GM18868 (cell line): ENCODE measurements around the gene ASCC1.
"Not testable (repeated sequence)": the region's sequence is repeated elsewhere in the genome, so short reads cannot be mapped to it uniquely, and the experiment has no call there.

Experiments
- ATAC-seq: cut with Tn5 transposase; IDR thresholded peaks from one replicate; pipeline ENCODE4 v1.9.1; 2021; ENCODE audit warnings: mild to moderate bottlenecking, moderate library complexity; ENCODE audit not compliant: unreplicated experiment

Gene ASCC1

DNA sequence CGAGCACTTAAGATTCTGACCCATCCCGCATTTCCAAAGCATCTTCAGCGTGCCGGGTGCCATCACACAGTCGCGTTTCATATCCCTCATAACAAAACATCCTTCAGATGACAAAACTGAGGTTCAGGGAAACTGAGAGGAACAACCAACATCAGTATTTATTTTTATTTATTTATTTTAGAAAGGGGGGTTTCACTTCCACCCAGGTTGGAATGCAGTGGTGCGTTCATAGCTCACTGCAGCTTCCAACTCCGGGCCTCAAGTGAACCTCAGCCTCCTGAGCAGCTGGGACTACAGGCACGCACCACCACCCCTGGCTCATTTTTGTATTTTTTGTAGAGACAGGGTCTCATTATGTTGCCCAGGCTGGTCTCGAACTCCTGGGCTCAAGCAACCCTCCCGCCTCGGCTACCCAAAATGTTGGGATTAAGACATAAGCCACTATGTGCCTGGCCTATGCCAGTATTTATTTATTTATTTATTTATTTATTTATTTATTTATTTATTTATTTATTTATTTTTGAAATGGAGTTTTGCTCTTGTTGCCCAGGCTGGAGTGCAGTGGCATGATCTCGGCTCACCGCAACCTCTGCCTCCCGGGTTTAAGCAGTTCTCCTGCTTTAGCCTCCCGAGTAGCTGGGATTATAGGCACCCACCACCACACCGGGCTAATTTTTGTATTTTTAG is 33.2 kb upstream of the ASCC1 start:
- ATAC-seq = peak; percentile 23

GRCh38 chr10:72248468-72249151 is 32.5 kb upstream of the ASCC1 start:
- ATAC-seq = peak; percentile 81

DNA sequence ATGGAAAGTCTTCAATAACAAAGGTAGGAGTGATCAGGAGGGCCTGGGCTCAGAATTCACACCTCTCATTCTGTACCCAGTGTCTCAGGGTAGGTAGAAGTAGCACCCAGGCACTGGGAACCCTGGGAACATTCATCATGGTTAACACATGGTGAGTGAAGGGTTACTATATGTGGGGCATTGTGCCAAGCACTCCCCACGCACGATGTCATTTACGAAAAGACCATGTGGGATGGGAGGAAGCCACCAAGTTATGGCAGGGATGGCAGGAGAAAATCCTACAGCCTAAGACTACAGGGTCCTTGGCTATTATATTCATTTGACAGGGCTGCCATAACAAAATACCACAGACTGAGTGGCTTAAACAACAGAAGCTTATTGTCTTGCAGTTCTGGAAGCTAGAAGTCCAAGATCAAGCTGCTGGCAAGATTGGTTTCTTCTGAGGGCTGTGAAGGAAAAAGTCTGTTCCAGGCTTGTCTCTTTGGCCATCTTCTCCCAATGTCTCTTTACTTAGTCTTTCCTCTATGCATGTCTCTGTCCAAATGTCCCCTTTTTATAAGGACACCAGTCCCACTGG is 30.0 kb upstream of the ASCC1 start:
- ATAC-seq = no peak

DNA sequence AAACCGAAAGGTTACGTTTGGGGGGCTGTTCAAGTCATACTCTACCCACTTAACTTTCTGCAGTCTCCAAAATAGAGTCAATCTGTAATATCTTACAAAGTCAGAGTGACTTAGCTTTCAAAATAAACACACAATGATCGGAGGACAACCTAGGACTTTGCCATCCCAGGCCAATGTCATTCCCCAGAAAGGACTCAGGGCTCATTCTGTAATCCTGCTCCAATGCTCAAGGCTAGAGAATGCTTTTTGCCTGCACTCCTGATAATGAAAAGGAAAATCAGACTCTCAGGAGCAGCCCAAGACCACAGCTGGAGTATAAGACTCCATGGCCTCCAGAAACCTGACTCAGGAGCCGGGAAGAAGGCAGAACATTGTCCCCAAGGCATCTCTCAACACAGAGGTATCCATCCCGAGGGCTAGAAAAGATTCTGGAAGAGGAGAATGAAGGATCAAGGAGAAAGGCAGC is 28.5 kb upstream of the ASCC1 start:
- ATAC-seq = no peak

DNA sequence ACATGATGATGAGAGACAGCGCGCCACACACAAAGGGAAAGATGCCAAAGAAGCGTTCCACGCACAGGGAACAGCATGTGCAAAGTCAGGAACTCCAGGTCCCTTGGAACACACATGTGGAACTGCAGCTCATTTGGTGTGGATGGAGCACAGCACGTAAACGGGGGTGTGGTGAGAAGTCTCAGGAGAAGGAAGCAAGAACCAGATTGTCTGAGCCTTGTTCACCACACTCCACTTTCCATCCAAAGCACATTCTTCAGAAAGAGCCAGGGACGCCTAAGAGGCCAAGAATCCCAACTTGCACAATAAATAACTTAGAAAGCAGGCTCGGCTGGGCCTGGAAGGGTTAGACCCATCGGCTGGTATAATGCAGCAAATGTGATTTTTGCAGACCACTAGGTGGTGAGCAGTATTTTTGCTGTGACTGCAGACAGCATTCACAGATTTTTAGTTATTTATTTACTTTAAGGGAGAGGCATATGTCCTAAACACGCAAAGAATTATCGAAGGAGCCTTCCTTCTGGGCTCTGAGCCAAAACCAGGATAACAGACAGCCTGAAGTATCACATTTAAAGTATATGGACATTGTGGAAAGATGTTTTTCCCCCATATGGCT is 27.9 kb upstream of the ASCC1 start:
- ATAC-seq = no peak

GRCh38 chr10:72242675-72243074 is 26.6 kb upstream of the ASCC1 start:
- no peak for ATAC-seq

- no peak for ATAC-seq
Measured at GRCh38 chr10:72241691-72242252, 25.7 kb upstream of the ASCC1 start.

DNA sequence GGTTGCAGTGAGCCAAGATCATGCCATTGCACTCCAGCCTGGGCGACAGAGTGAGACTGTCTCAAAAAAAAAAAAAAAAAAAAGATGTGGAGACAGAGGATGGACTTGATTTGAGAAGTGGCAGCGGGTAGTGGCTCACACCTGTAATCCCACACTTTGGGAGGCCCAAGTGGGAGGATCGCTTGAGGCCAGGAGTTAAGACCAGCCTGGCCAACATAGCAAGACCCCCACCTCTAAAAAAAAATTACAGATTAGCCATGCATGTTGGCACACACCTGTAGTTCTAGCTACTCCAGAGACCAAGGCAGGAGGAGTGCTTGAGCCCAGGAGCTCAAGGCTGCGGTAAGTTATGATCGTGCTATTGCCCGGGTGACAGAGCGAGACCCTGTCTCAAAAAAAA is 24.3 kb upstream of the ASCC1 start:
- ATAC-seq = no peak

- no peak for ATAC-seq
Measured at GRCh38 chr10:72239409-72239808, 23.3 kb upstream of the ASCC1 start.

- no peak for ATAC-seq
Measured at GRCh38 chr10:72238392-72239175, 22.5 kb upstream of the ASCC1 start.

DNA sequence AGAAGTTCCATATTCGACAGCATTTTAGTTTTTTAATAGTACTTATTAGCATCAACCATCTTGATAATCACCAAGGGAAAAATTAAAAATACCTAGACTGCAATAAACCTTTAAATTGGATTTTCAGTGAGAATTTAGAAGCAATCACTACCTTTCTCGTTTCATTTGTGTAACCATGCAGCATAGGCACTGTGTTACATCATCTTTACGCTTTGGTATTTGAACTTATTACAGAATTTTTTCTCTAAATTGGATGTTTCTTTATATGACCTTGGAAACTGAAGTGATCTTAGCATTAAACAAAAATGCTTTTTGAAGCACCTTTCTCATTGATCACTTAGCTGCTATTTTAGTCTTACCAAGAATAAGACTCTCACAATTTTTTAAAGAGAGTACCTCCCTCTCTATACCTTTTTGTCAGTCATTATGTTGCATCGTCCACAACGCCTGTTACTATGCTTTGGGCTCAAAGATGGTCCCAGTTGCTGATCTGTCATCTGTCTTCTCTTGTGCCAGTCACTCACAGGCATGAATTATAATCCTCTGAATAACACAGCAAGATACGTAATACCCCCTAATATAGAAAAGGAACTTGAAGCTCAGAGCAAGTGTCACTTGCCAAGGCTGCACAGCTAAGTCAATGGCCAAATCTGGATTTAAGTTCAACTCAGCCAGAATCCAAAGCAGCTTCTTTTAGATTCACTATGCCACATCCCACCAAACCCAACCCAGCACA is 19.6 kb upstream of the ASCC1 start:
- no peak for ATAC-seq

- ATAC-seq = no peak
Measured at GRCh38 chr10:72234560-72235095, 18.6 kb upstream of the ASCC1 start.

GRCh38 chr10:72233621-72234020 is 17.5 kb upstream of the ASCC1 start:
- ATAC-seq = no peak

DNA sequence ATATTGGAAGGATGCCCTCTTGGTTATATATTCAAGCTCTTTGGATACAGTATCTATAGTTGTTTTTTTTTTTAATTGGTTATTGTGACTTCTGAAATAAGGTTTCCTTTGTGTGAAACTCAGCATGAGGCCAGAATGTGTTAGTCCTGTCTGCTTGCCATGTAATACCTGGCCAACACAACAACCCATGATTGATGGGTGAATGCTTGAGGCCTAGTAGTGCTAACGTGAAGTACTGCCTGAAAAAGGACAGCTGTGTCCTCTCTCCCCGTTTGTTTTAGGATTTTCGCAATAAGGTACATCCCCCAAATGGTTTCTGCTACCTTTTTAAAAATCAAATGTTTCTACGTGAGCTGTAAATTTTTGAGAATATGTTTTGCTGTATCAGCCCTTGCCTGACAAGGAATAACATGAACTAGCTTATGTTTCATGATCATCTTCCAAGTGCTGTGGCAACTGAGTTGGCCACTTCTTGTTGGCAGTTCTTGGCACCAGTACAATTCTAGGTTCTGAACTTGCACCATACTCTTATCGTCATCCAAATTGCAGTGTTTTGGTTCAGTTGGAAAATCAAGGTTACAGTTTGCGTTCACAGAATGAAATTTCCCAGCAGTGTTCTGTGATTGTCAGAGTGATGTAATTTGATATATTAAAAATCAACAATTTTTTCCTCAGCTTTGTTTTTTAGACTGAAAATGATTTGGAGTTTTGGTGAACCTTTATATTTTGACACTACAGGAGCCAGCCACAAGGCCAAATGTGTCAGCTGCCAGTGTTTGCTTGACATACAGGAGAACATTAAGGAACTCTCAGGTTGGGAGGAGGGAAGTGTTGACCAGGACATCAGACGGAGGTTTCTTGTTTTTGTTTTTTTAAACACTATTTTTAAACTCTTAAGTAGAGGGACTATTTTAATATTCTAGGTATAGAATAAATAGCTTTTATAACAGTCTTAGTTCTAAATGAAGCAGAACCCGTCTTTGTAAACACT is 13.5 kb upstream of the ASCC1 start:
- ATAC-seq = no peak

- ATAC-seq = no peak
Measured at GRCh38 chr10:72228318-72228751, 12.3 kb upstream of the ASCC1 start.

GRCh38 chr10:72227826-72228225 is 11.8 kb upstream of the ASCC1 start:
- no peak for ATAC-seq

- ATAC-seq = no peak
Measured at GRCh38 chr10:72226418-72227027, 10.4 kb upstream of the ASCC1 start.

DNA sequence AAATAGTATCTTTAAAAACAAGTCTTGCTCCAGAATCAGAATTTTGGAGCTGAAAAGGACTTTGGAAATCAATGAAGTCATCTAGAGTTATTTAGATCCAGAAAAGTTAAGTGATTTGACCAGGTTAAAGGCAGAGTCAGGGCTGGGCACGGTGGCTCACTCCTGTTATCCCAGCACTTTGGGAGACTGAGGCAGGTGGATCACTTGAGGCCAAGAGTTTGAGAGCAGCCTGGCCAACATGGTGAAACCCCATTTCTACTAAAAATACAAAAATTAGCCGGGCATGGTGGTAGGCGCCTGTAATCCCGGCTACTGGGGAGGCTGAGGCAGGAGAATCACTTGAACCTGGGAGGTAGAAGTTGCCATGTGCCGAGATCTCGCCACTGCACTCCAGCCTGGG is 8.1 kb upstream of the ASCC1 start:
- ATAC-seq = not testable (repeated sequence)
